ENCODE measurements around the gene HMGCL. TPM values are rescaled to one million over a fixed set of nuclear protein-coding genes. Genes with fewer than 3 reads are reported as not detected.

The HMGCL gene
- polyA plus RNA-seq, 3 donors = 17.8 to 26.7 (median 22.1) TPM

DNA sequence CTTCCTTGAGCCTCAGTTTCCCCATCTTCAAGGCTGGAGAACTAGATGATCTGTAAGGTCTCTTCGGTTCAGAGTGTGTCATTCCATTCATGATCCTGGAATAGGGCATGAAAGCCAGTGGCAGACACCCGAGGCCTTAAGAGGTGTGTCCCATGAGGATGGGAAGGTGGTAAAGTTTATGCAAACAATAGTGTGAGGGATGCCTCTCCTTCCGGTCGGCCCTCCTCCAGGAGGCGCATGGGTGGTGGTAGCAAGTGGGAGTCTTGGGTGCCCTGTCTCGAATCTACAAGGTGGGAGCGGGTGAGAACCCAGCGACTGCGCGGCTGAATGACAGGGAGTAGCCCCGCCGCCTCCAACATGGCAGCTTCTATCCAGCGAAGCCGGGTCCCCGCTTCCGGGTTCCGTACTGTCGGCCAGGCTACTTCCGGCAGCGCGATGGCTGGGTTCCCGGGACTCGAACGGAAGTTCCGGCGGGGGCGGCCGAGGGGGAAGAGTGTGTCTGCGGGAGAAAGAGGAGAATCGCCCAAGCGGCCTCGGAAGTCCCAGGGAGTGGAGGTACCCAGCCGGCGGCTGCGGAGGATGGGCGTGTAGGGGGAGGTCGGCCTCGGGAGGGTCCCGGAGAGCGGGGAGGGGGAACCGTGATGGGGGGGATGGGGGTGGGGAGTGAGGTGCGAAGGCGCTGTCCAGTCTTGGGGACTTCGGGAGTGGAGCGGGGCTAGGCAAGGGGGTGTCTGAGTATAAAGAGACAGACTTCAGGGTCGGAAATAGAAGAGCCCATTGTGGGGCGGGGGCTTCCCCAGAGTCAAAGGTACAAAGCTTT lies 34.3 kb downstream of the HMGCL start, which contains the start of gene LYPLA2:
Gene LYPLA2, plus strand, starts transcription at position 450 of the 820 bp plus-strand sequence. CDS start 1,538 bp downstream, outside the sequence.
- H3K36me3 ChIP-seq (replicated peaks in 1 of 2; ENCODE audit: control insufficient read depth in 1 of 2, insufficient read depth in 2 of 2, low read length in 2 of 2) = peaks cover 38 to 62% of the 10 kb centered on the region in 2 donors
- intact Hi-C loops (cut with micrococcal nuclease) = no loop called here
- peaks cover 38 to 59% of the 10 kb centered on the region in 2 donors for H3K36me3 Mint-ChIP-seq
- H3K9ac ChIP-seq (ENCODE audit: insufficient read depth, low read length, poor library complexity, severe bottlenecking) = peak within 1 kb of the TSS; percentile 70
- peak within 1 kb of the TSS; percentile 93 to 98 for H3K4me3 Mint-ChIP-seq
- H3K79me2 ChIP-seq (ENCODE audit: insufficient read depth, low read length) = peaks cover 31% of the 10 kb centered on the region
- peak; percentile 85 to 93 (median 91) for DNase-seq
- peaks cover 19% of the 10 kb centered on the region for H4K20me1 ChIP-seq (ENCODE audit: insufficient read depth, low read length)
- H3K27ac Mint-ChIP-seq = peak within 1 kb of the TSS; percentile 86 to 98 (median 93)
- H3K27me3 ChIP-seq (ENCODE audit: control insufficient read depth in 2 of 2, insufficient read depth in 2 of 2, low read length in 2 of 2) = no peaks in the 10 kb centered on the region
- H3K4me3 ChIP-seq (replicated peaks in 1 of 3; ENCODE audit: low read depth in 2 of 3, low read length in 3 of 3) = peak within 1 kb of the TSS; percentile 52 to 85 (median 79)
- H3K27me3 Mint-ChIP-seq (ENCODE audit: low read depth in 3 of 3) = no peaks in the 10 kb centered on the region
- peaks cover 24% of the 10 kb centered on the region for H3K4me1 Mint-ChIP-seq
- H3K4me2 ChIP-seq (replicated peaks; ENCODE audit: extremely low read depth, low read length, poor library complexity, severe bottlenecking) = peak within 1 kb of the TSS; percentile 89
- H3K9me3 ChIP-seq (replicated peaks in 1 of 2; ENCODE audit: control insufficient read depth in 1 of 2, insufficient read depth in 1 of 2, low read length in 2 of 2) = no peaks in the 10 kb centered on the region
- H3K9me3 Mint-ChIP-seq = peaks cover 0 to 3% (median 0%) of the 10 kb centered on the region in 7 donors
- TF ChIP-seq, protein P1, sequence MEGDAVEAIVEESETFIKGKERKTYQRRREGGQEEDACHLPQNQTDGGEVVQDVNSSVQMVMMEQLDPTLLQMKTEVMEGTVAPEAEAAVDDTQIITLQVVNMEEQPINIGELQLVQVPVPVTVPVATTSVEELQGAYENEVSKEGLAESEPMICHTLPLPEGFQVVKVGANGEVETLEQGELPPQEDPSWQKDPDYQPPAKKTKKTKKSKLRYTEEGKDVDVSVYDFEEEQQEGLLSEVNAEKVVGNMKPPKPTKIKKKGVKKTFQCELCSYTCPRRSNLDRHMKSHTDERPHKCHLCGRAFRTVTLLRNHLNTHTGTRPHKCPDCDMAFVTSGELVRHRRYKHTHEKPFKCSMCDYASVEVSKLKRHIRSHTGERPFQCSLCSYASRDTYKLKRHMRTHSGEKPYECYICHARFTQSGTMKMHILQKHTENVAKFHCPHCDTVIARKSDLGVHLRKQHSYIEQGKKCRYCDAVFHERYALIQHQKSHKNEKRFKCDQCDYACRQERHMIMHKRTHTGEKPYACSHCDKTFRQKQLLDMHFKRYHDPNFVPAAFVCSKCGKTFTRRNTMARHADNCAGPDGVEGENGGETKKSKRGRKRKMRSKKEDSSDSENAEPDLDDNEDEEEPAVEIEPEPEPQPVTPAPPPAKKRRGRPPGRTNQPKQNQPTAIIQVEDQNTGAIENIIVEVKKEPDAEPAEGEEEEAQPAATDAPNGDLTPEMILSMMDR (IDR thresholded peaks at IDR 0.05) = no peak
- peaks cover 22 to 34% of the 10 kb centered on the region in 2 donors for H3K4me1 ChIP-seq (ENCODE audit: control insufficient read depth in 1 of 2, insufficient read depth in 2 of 2, low read length in 2 of 2)
- under 1% methylated on average over 43 of the region's 47 CpGs for WGBS (ENCODE audit: insufficient coverage)
- H3K27ac ChIP-seq (ENCODE audit: low read depth in 1 of 2, low read length in 2 of 2) = peak within 1 kb of the TSS; percentile 49 to 87
- peak within 1 kb of the TSS; percentile 87 for H2AFZ ChIP-seq (ENCODE audit: insufficient read depth, low read depth, low read length, poor library complexity, severe bottlenecking)

DNA sequence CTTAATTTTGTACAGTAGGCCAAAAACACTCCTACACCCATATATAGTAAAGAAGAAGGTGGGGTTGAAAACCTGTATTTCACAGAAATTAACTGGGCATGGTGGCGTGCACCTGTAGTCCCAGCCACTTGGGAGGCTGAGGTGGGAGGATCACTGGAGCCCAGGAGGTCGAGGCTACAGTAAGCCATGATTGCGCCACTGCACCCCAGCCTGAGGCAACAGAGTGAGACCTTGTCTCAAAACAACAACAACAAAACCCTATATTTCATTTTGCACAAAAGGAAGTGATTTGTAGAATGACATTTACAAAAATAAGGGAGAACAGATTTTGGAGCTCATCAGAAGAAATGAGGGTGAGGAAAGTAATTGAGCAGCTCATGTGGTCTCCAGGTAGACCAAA lies 36.5 kb downstream of the HMGCL start:
- Histone ChIP-seq H3K36me3 (replicated peaks in 1 of 2; ENCODE audit: control insufficient read depth in 1 of 2, insufficient read depth in 2 of 2, low read length in 2 of 2) (peaks cover 45 to 63% of the 10 kb centered on the region in 2 donors), H4K20me1 (ENCODE audit: insufficient read depth, low read length) (peaks cover 19% of the 10 kb centered on the region), H2AFZ (ENCODE audit: insufficient read depth, low read depth, low read length, poor library complexity, severe bottlenecking) (no peak overlapping the region), H3K9me3 (replicated peaks in 1 of 2; ENCODE audit: control insufficient read depth in 1 of 2, insufficient read depth in 1 of 2, low read length in 2 of 2) (no peaks in the 10 kb centered on the region), H3K27me3 (ENCODE audit: control insufficient read depth in 2 of 2, insufficient read depth in 2 of 2, low read length in 2 of 2) (no peaks in the 10 kb centered on the region), H3K4me2 (replicated peaks; ENCODE audit: extremely low read depth, low read length, poor library complexity, severe bottlenecking) (no peak overlapping the region), H3K4me3 (replicated peaks in 1 of 3; ENCODE audit: low read depth in 2 of 3, low read length in 3 of 3) (no peak overlapping the region), H3K79me2 (ENCODE audit: insufficient read depth, low read length) (peaks cover 34% of the 10 kb centered on the region), H3K27ac (ENCODE audit: low read depth in 1 of 2, low read length in 2 of 2) (peak overlapping the region in 1 of 2 donors; percentile 4), H3K9ac (ENCODE audit: insufficient read depth, low read length, poor library complexity, severe bottlenecking) (no peak overlapping the region), H3K4me1 (ENCODE audit: control insufficient read depth in 1 of 2, insufficient read depth in 2 of 2, low read length in 2 of 2) (peaks cover 22 to 34% of the 10 kb centered on the region in 2 donors)
- no peak overlapping the region for H3K4me3 Mint-ChIP-seq
- intact Hi-C loops (cut with micrococcal nuclease) = loop anchor here in 1 of 2 donors (5.0 kb wide), 1 partner anchor 79 kb away; the partner anchor contains the start of gene FUCA1
- no peaks in the 10 kb centered on the region for H3K27me3 Mint-ChIP-seq (ENCODE audit: low read depth in 3 of 3)
- no CpG with 5 or more reads among the region's 3 CpGs for whole genome bisulfite sequencing (ENCODE audit: insufficient coverage)
- peaks cover 0 to 3% (median 0%) of the 10 kb centered on the region in 7 donors for H3K9me3 Mint-ChIP-seq
- no peak for DNase-seq
- peaks cover 24% of the 10 kb centered on the region for H3K4me1 Mint-ChIP-seq
- peaks cover 47 to 59% of the 10 kb centered on the region in 2 donors for H3K36me3 Mint-ChIP-seq
- H3K27ac Mint-ChIP-seq = no peak overlapping the region
- TF ChIP-seq, protein P1 (IDR thresholded peaks at IDR 0.05) = no peak
